Kidney epithelial cell (primary cell): Measurements from ENCODE around the gene CDH23. TPM values are rescaled to one million over a fixed set of nuclear protein-coding genes. Genes with fewer than 3 reads are reported as not detected.

Source experiments
- DNase-seq: peaks from one replicate; pipeline ENCODE4 v3.0.0-alpha.2; 2010; ENCODE audit warnings: low read depth
- H3K27me3 ChIP-seq: 2 replicates; pipeline ENCODE4 v1.6.0; 2011; ENCODE audit warnings: low read length; ENCODE audit not compliant: control insufficient read depth, insufficient read depth
- H3K36me3 ChIP-seq: 2 replicates; pipeline ENCODE4 v1.5.1; 2011; ENCODE audit warnings: low read length; ENCODE audit not compliant: control insufficient read depth, insufficient read depth
- H3K4me3 ChIP-seq: 2 replicates; pipeline ENCODE4 v1.5.1; 2011; ENCODE audit warnings: low read depth, mild to moderate bottlenecking, control low read depth, low read length
- total RNA-seq: library from RNA; depleted of rRNA; stranded (reverse); fragments of >200 nt; gene quantifications from 2 replicates; pipeline ENCODE4 v1.2.3, GENCODE V29; 2015
- TF ChIP-seq, protein P1 (sequence below): IDR thresholded peaks from 2 replicates; pipeline ENCODE4 v1.5.1; 2011; ENCODE audit warnings: mild to moderate bottlenecking, moderate library complexity, low read length, control low read depth, inconsistent platforms; ENCODE audit not compliant: insufficient read depth, poor library complexity, severe bottlenecking

The CDH23 gene
- total RNA-seq, 1 donor from 2014 or later = 0.04 TPM

GRCh38 chr10:71521504-71522441 is 125.1 kb downstream of the CDH23 start:
- TF ChIP-seq, protein P1, sequence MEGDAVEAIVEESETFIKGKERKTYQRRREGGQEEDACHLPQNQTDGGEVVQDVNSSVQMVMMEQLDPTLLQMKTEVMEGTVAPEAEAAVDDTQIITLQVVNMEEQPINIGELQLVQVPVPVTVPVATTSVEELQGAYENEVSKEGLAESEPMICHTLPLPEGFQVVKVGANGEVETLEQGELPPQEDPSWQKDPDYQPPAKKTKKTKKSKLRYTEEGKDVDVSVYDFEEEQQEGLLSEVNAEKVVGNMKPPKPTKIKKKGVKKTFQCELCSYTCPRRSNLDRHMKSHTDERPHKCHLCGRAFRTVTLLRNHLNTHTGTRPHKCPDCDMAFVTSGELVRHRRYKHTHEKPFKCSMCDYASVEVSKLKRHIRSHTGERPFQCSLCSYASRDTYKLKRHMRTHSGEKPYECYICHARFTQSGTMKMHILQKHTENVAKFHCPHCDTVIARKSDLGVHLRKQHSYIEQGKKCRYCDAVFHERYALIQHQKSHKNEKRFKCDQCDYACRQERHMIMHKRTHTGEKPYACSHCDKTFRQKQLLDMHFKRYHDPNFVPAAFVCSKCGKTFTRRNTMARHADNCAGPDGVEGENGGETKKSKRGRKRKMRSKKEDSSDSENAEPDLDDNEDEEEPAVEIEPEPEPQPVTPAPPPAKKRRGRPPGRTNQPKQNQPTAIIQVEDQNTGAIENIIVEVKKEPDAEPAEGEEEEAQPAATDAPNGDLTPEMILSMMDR = no peak
- no peak overlapping the region for H3K4me3 ChIP-seq
- H3K27me3 ChIP-seq = peaks cover 25% of the 10 kb centered on the region
- DNase-seq = no peak
- H3K36me3 ChIP-seq = no peaks in the 10 kb centered on the region

DNA sequence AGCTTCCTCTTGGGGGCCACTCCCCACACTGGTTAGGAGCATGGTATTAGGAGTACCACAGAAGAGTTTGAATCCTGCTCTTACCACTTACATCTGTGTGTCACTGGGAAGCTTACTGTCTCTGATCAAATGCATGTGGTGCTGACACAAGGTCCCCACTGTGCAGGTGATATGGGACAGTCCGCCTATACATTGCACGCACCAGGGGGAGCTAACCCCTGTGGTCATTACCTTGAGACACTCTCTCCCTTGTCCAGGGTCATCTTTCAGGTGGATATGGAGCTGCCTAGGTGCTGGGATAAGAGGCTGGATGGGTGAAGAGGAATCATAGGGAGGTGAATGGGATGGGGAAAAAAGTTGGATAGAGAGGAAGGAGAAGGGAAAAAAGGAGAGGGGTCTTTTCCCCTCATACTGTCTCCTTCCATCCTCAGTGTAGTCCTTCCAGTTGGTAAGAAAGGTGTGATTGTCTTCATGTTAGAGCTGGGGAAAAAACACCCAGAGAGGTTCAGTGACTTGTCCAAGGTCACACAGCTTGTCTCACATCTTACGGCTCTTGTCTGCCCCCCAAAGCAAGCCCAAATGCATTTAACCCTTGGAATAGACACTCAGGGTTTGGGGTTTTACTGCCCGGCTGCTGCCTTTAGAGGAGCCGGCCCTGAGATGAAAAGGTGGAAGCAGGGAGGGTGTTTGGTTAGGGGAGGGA is 125.9 kb downstream of the CDH23 start:
- TF ChIP-seq, protein P1 = no peak
- no peak for DNase-seq

DNA sequence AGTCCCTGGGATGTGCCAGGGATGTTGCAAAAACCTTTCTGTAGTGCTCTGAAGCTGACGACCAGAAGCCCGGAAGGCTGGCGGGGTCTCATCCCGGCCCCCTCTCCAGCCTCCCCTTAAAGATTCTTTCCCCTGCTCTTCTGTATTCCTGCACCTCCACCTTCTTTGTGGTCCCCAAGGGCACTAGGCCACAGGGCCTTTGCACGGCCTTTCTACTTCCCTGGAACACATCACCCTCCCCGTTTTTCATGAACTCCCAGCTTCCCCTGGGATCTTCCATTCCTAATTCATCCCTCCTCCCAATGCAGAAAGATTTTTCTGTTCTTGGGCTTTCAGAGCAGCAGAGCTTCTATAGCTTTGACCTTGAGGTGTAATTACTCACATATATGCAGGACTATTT is 127.0 kb downstream of the CDH23 start:
- no peak overlapping the region for H3K4me3 ChIP-seq
- no peak for DNase-seq
- no peaks in the 10 kb centered on the region for H3K36me3 ChIP-seq
- TF ChIP-seq, protein P1 = no peak
- peaks cover 28% of the 10 kb centered on the region for H3K27me3 ChIP-seq

More for the DNA sequence above, 125.9 kb downstream of the CDH23 start:
- Histone ChIP-seq H3K27me3 (peaks cover 28% of the 10 kb centered on the region), H3K36me3 (no peaks in the 10 kb centered on the region), H3K4me3 (no peak overlapping the region)

- Histone ChIP-seq H3K36me3 (no peaks in the 10 kb centered on the region), H3K27me3 (peaks cover 29% of the 10 kb centered on the region), H3K4me3 (no peak overlapping the region)
- TF ChIP-seq, protein P1 = no peak
- no peak for DNase-seq
These were observed 128.4 kb downstream of the CDH23 start for GRCh38 chr10:71525092-71525491.

DNA sequence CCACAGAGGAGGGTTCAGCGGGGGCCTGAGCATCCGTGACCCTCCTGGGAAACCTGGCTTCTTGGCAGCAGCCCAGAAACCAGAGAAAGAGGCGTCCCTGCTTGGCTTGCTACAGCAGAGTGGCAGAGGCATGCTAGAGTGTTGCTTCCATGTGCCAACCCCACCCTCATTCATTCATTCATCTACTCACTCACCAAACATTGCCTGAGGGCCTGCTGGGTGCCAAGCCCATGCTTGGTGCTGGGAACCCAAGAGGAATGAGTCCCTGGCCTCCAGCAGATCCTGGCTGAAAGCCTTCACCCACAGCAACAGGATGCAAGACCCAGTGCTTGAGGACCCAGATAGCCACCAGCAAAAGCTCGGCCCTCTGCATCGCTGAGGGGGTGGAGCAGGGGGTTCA is 129.0 kb downstream of the CDH23 start:
- TF ChIP-seq, protein P1 = no peak
- H3K4me3 ChIP-seq = no peak overlapping the region
- peaks cover 32% of the 10 kb centered on the region for H3K27me3 ChIP-seq
- no peak for DNase-seq
- no peaks in the 10 kb centered on the region for H3K36me3 ChIP-seq
